SH-SY5Y (cell line): ENCODE measurements around the gene MAP2.

ENCODE experiments used
- GATA2 ChIP-seq: IDR thresholded peaks from 2 replicates; pipeline ENCODE4 v1.6.1; 2011; ENCODE audit warnings: mild to moderate bottlenecking, low read depth, low read length
- GATA3 ChIP-seq: IDR thresholded peaks from 2 replicates; pipeline ENCODE4 v1.6.1; 2011; ENCODE audit warnings: low read depth, mild to moderate bottlenecking, low read length, moderate library complexity

MAP2 gene

DNA sequence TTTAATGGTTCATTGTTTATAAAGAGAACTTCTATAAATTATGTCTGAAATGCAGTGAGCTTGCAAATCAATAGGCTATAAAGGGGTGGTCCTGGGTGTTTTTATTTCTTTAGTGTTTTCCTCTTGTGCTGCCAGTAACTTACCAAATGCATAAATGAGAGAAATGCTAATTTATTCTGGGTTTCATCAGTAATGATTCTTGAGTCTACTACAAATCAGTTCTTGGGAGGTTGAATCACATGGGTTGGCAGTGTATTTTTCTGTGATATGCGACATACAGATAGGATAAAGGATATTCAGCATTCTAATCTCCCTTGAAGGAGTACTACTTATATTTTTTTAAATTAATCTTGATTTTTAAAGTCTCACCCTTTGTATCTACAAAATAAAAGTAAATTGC lies 177.7 kb downstream of the MAP2 start:
- TF ChIP-seq GATA3 (no peak), GATA2 (no peak)

GRCh38 chr2:209602259-209602658 lies 178.4 kb downstream of the MAP2 start:
- TF ChIP-seq GATA3 (no peak), GATA2 (no peak)

GRCh38 chr2:209609531-209609930 lies 185.7 kb downstream of the MAP2 start:
- no peak for TF ChIP-seq GATA2
- no peak for TF ChIP-seq GATA3

DNA sequence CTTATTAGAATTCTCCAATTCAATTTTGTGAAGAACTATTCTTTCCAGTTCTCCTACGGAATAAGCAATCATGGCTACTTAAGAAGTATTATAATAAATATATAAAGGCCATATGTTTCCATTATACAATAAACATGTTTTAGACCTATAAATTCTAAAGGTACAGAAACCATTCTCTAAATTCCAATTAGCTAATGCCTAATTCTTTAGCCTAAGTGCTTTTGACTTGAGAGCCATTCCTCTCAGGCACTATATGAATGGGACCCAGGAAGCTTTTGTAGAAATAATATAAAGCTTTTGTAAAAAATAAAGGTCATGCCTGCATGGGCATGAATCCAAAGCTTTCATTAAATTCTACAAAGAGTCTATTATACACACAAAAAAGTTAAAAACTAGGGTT lies 186.8 kb downstream of the MAP2 start:
- no peak for TF ChIP-seq GATA3
- no peak for TF ChIP-seq GATA2

- TF ChIP-seq GATA2 (no peak), GATA3 (no peak)
These were observed 189.9 kb downstream of the MAP2 start for GRCh38 chr2:209613649-209614305.

DNA sequence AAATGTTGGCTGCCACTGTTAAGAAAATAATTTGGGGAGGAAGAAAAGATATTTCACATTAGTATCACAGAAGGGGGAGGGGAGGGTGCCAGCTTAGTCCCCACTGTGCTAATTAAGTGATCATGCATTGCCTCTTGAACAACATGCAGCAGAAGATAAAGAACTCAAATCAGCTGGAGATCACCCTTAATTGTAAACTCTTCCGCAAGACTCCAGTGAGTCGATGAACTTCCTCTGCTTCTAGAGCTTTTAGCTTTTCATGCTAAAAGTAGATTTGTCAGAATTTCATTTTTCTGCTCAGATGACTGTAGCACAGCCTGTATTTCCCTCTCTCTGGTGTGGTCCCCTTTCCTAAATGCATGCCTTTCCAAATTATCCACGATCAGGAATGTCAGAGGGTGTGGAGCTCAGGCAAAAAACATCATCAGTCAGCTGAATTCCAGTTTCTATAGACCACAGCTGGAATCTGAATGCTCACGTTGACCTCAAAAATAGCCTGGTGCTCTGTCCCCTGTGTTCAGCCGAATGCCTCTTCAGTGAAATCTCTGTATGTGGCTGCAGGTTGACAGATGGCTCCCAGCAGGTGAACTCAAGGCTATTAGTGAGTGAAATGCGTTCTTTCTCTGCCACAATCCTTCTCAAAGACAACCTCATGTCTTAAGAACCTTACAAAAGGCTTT lies 191.0 kb downstream of the MAP2 start:
- TF ChIP-seq GATA2 (no peak), GATA3 (no peak)

DNA sequence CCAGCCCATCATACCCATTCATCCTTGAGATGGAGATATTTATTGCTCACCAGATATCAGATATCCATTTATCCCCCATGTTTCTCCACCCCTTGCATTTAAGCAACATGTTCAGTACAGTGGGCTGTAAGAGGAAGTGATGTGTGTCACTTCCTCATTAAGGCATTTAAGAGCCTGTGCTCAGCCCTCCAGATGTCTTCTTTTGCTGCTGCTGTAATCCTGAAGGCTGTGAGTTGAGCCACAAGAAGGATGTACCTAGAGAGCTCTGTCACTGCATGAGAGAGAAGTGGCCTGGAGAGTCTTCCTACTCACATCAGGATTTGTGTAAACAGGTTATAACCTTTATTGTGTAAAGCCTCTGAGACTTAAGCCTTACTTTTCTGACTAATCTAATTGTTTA lies 195.9 kb downstream of the MAP2 start:
- TF ChIP-seq GATA3 (no peak), GATA2 (no peak)

DNA sequence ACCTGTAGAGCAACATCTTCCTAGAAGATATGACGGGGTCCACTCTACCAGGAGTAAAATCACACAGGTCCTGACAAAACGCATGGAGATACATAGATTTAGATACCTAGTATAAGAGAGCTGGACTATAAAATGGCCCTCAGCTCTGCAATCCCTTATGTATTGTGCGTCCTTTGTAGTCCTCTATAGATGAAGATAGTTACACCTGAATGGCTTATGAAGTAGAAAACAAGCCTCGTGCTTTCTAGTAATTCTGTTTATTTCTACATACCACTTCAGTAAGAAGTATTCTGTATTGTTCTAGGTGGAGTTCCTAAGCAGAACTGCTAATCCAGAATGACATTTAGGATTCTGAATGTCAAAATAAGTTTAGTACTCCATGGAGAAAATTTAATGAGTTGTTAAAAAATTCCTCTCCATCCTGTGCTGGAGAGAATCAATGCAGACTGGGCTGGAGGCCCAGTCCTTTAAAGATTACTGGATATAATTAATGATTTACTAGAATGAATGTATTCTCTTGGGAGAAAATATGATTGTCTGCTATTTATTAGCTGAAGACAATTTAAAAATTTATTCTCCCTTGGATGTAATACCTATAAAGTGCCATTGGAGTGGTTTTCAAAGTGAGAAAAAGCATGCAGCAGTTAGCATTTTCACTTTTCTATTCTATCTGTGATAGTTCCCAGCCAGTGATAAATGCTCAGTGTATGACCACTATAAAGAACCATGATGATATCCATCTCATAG lies 200.5 kb downstream of the MAP2 start:
- TF ChIP-seq GATA2 (no peak), GATA3 (no peak)

GRCh38 chr2:209629597-209629996 lies 205.8 kb downstream of the MAP2 start:
- no peak for TF ChIP-seq GATA2
- TF ChIP-seq GATA3: no peak

GRCh38 chr2:209633911-209634310 lies 210.1 kb downstream of the MAP2 start:
- no peak for TF ChIP-seq GATA3

DNA sequence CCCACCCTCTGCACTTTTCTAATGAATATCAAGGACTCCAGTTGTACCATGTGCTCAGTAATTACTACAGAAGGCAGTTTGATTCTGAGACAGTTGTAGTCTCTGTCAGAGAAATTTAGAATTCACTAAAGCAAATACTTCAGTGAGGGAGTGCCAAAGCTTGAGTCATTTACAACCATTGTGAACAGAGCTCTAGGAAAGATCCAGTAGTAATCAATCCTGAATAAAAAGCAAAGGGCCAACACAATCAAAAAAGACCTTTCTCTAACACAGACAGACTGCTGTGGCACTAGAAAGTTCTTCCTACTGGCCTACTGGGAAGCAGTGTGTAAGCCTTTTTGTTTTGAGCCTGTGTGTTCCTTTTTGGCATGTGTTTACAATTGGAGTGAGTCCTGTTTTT lies 212.2 kb downstream of the MAP2 start:
- TF ChIP-seq GATA2: no peak
- TF ChIP-seq GATA3: no peak

DNA sequence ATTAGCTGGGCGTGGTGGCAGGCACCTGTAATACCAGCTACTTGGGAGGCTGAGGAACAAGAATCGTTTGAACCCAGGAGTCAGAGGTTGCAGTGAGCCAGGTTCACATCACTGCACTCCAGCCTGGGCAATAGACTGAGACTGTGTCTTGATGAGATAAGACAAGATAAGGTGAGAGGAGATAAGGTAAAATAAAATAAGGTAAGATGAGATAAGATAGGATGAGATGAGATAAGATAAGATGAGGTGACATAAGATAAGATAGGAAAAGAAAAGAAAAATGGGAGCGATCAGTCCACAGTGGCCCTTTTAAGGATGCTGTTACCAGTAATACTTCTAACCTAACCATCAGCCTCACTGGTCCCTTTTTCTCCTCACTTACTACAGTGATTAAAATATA lies 213.4 kb downstream of the MAP2 start:
- TF ChIP-seq GATA2 (peak; percentile 20; the same call in 1 of the 2 replicates), GATA3 (peak; percentile 56; the same call in 1 of the 2 replicates)

- TF ChIP-seq GATA2 (no peak), GATA3 (no peak)
These were observed 214.5 kb downstream of the MAP2 start for GRCh38 chr2:209638346-209638745.

DNA sequence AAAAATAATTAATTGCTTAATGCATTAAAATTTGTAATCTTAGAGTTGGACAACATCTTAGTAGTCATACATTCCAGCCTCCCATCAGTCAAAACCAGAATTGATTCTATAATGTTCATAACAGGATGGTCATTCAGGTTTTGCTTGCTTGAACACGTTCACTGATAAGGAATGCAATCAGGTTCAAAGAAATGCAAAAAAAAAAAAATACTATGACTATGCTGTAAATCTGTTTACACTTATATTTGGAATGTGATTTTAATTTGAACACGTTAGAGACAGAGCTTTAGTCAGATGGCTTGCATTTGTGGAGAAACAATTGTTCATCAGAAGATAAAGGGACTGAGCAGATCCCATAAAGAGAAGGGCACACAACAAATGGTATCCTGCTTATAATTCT lies 216.5 kb downstream of the MAP2 start:
- TF ChIP-seq GATA3 (no peak), GATA2 (no peak)
